Measurements from ENCODE around the gene ARHGAP24.

Gene ARHGAP24

DNA sequence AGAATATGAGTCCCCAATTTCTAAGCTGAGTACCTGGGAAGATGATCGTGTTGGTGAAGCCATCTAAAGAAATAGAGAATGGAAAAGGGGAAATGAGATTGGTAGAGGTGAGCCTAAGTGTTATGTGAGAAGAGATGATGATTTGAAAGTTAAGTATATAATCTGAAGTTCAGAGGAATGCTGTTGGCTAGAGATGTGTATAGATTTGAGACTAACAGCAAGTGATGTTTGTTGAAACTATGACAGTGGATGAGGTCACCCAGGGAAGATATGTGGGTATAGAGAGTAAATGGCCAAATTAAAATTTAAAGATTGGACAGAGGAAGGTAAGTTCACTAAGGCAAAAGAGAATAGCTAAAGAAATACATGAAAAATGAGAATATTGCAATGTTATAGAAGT, 560.7 kb downstream of the ARHGAP24 start:
- H3K4me3 ChIP-seq (ENCODE audit: low read depth, low read length), result no peak overlapping the region
- TF ChIP-seq, protein P1, sequence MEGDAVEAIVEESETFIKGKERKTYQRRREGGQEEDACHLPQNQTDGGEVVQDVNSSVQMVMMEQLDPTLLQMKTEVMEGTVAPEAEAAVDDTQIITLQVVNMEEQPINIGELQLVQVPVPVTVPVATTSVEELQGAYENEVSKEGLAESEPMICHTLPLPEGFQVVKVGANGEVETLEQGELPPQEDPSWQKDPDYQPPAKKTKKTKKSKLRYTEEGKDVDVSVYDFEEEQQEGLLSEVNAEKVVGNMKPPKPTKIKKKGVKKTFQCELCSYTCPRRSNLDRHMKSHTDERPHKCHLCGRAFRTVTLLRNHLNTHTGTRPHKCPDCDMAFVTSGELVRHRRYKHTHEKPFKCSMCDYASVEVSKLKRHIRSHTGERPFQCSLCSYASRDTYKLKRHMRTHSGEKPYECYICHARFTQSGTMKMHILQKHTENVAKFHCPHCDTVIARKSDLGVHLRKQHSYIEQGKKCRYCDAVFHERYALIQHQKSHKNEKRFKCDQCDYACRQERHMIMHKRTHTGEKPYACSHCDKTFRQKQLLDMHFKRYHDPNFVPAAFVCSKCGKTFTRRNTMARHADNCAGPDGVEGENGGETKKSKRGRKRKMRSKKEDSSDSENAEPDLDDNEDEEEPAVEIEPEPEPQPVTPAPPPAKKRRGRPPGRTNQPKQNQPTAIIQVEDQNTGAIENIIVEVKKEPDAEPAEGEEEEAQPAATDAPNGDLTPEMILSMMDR (IDR thresholded peaks at IDR 0.05; ENCODE audit: low read depth, low read length, missing control alignments), result no peak
- in situ Hi-C loops (cut with HindIII; ENCODE audit: low sequenced_read_pairs), result no loop called here
- DNase-seq (ENCODE audit: low read depth), result no peak

DNA sequence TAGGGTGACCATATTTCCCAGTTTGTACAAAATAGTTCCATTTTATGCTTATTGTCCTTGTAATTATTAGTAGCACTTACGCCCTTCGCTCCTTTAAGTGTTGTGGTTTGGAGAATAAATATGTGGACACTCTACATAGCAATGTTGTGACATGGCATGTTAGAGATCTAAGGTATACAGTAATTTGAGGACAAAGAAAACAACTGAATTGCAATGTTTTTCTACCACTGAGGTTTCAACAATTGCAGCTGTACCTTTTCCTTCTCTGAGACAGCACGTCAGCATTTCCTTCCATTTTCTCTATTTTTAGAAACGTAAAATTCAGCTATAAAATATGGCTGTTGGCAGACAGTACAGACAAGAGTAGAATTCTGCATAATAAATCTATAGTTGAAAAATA, 561.8 kb downstream of the ARHGAP24 start:
- H3K4me3 ChIP-seq (ENCODE audit: low read depth, low read length), result no peak overlapping the region
- in situ Hi-C loops (cut with HindIII; ENCODE audit: low sequenced_read_pairs), result no loop called here
- no peak for DNase-seq (ENCODE audit: low read depth)
- TF ChIP-seq, protein P1 (IDR thresholded peaks at IDR 0.05; ENCODE audit: low read depth, low read length, missing control alignments), result no peak

GRCh38 chr4:86038037-86038436, 563.1 kb downstream of the ARHGAP24 start:
- TF ChIP-seq, protein P1 (IDR thresholded peaks at IDR 0.05; ENCODE audit: low read depth, low read length, missing control alignments), result no peak
- no peak overlapping the region for H3K4me3 ChIP-seq (ENCODE audit: low read depth, low read length)
- no peak for DNase-seq (ENCODE audit: low read depth)
- in situ Hi-C loops (cut with HindIII; ENCODE audit: low sequenced_read_pairs), result no loop called here

DNA sequence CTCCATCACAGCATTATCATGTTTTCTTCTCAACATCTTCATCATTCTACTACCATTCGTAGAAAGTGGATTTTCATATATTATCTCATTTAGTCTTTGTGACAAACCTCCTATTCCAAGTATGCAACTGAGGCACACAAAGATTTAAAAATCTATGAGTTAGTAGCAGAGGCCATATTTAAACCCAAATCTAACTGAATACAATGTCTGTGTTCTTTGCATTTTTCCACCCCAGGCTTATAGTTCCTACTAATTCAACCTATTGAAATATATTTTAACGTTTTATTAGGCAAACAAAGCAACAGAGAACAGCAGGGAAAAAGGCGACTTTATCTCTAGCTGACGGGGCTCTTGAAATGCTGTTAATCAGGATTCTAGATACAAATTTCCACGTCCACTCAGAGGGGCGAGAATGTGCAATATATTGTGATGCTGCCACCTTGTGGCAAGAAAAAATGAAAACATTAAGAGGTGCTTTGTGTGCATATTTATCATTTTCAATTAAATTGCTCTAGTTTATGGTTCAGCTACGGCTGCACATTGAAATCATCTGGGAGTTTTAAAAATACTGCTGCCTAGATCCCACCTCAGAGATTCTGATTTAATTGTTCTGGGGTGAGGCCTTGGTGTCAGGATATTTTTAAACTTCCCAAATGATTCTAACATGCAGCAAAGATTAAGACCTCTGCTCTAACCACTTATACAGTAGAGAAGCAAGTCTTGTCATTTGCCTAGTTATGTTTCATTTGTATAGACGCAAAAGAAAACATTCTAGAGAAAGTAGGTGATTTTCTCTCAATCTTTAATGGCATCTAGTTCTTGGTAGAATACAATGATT, 569.0 kb downstream of the ARHGAP24 start:
- TF ChIP-seq, protein P1 (IDR thresholded peaks at IDR 0.05; ENCODE audit: low read depth, low read length, missing control alignments), result peak; percentile 58
- in situ Hi-C loops (cut with HindIII; ENCODE audit: low sequenced_read_pairs), result no loop called here
- no peak overlapping the region for H3K4me3 ChIP-seq (ENCODE audit: low read depth, low read length)
- DNase-seq (ENCODE audit: low read depth), result peak; percentile 45

- DNase-seq (ENCODE audit: low read depth), result no peak
- in situ Hi-C loops (cut with HindIII; ENCODE audit: low sequenced_read_pairs), result no loop called here
- no peak overlapping the region for H3K4me3 ChIP-seq (ENCODE audit: low read depth, low read length)
- TF ChIP-seq, protein P1 (IDR thresholded peaks at IDR 0.05; ENCODE audit: low read depth, low read length, missing control alignments), result no peak
Measured at GRCh38 chr4:86044593-86044985, 569.6 kb downstream of the ARHGAP24 start.

GRCh38 chr4:86048426-86048825, 573.5 kb downstream of the ARHGAP24 start:
- in situ Hi-C loops (cut with HindIII; ENCODE audit: low sequenced_read_pairs), result no loop called here
- DNase-seq (ENCODE audit: low read depth), result peak; percentile 20
- TF ChIP-seq, protein P1 (IDR thresholded peaks at IDR 0.05; ENCODE audit: low read depth, low read length, missing control alignments), result no peak
- H3K4me3 ChIP-seq (ENCODE audit: low read depth, low read length), result no peak overlapping the region

All from astrocyte of the cerebellum (primary cell).